ENCODE data around the gene SLC39A12. TPM values are rescaled to one million over a fixed set of nuclear protein-coding genes. Genes with fewer than 3 reads are reported as not detected.

SLC39A12 gene
- total RNA-seq, 2 donors from 2014 or later: not detected

DNA sequence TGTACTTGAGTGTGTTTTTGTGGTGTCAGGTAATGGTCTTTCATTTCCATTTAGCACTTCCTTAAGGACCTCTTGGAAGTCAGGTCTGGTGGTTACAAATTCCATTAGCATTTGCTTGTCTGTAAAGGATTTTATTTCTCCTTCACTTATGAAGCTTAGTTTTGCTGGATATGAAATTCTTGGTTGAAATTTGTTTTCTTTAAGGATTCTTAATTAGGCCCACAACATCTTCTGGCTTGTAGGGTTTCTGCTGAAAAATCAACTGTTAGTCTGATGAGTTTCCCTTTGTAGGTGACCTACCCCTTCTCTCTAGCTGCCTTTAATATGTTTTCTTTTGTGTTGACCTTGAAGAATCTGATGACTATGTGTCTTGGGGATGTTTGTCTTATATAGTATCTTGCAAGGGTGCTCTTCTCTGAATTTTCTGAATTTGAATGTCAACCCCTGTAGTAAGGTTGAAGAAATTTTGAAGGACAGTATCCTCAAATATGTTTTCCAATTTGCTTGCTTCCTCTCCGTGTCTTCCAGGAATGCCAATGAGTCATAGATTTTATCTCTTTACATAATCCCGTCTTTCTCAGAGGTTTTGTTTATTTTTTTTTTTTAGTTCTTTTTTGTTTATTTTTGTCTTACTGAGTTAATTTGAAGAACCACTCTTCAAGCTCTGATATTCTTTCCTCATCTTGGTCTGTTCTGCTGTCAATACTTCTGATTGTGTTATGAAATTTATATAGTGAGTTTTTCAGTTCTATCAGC is 70.2 kb downstream of the SLC39A12 start:
- WGBS, 2 donors: 0 to 27% methylated on average over 2 of the region's 2 CpGs
- intact Hi-C loops (cut with DNase I): no loop called here
- no peaks in the 10 kb centered on the region for H3K36me3 ChIP-seq (replicated peaks in 1 of 2; ENCODE audit: insufficient read depth in 1 of 2, low read depth in 2 of 2)
- H3K27ac ChIP-seq: no peak overlapping the region
- no peak overlapping the region for H3K4me3 ChIP-seq
- DNase-seq: no peak
- H3K4me1 ChIP-seq: no peaks in the 10 kb centered on the region
- H3K27me3 ChIP-seq: no peaks in the 10 kb centered on the region
- H3K9me3 ChIP-seq: no peaks in the 10 kb centered on the region
- TF ChIP-seq CTCF (IDR thresholded peaks at IDR 0.05): no peak
- no peak for TF ChIP-seq POLR2A (IDR thresholded peaks at IDR 0.05)
- ATAC-seq: no peak

DNA sequence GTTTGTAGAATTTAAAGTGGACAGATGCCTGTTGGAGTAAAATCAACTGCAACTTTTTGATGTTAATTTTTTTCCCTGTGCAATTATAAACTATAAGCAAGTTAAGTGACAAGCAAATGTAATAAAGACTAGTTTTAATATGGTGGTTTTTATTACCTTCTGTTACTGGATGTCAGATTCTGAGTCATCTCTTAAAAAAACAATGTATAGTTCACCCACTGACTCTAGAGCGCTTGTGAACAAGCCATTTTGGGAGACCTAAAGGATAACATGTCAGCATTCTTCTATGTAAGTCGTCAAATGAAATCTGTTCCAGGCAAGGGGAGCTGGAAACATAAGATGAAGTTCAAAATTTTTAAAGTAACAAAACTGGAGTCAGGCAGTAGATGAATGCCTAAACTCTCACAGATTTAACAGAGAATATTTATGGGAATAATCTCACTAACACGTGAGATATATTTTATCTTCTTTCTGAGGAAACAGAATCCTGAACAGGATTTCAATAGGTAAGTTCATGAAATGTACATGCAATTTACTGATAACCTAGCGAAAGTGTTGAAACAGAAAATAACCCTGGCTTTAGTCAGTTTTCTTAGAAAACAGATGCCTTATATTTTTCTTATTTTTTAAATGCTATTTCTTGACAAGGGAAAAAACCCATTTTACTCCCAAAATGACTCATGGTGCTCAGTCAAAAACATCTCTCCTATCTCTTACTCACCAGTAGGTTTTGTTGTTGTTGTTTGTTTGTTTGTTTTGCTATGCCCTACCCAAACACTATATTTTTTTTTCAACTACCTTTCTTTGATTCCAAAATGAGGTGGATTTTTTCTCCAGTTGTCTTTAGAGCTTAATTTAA is 91.7 kb downstream of the SLC39A12 start:
- H3K27ac ChIP-seq: no peak overlapping the region
- DNase-seq (no peak), ATAC-seq (no peak)
- 65 to 73% methylated on average over 4 of the region's 4 CpGs for WGBS, 2 donors
- no peak overlapping the region for H3K4me3 ChIP-seq
- H3K4me1 ChIP-seq: no peaks in the 10 kb centered on the region
- no peaks in the 10 kb centered on the region for H3K9me3 ChIP-seq
- H3K27me3 ChIP-seq: no peaks in the 10 kb centered on the region
- intact Hi-C loops (cut with DNase I): no loop called here
- TF ChIP-seq CTCF (IDR thresholded peaks at IDR 0.05): no peak
- TF ChIP-seq POLR2A (IDR thresholded peaks at IDR 0.05): no peak
- no peaks in the 10 kb centered on the region for H3K36me3 ChIP-seq (replicated peaks in 1 of 2; ENCODE audit: insufficient read depth in 1 of 2, low read depth in 2 of 2)

- Histone ChIP-seq H3K4me3 (no peak overlapping the region), H3K4me1 (no peaks in the 10 kb centered on the region), H3K27ac (no peak overlapping the region), H3K27me3 (no peaks in the 10 kb centered on the region), H3K36me3 (replicated peaks in 1 of 2; ENCODE audit: insufficient read depth in 1 of 2, low read depth in 2 of 2) (no peaks in the 10 kb centered on the region), H3K9me3 (no peaks in the 10 kb centered on the region)
- intact Hi-C loops (cut with DNase I): no loop called here
- WGBS, 2 donors: 55 to 63% methylated on average over 8 of the region's 8 CpGs
- no peak for TF ChIP-seq POLR2A (IDR thresholded peaks at IDR 0.05)
- no peak for TF ChIP-seq CTCF (IDR thresholded peaks at IDR 0.05)
- ATAC-seq (no peak), DNase-seq (no peak)
These were observed 93.4 kb downstream of the SLC39A12 start for GRCh38 chr10:18044976-18045720.

DNA sequence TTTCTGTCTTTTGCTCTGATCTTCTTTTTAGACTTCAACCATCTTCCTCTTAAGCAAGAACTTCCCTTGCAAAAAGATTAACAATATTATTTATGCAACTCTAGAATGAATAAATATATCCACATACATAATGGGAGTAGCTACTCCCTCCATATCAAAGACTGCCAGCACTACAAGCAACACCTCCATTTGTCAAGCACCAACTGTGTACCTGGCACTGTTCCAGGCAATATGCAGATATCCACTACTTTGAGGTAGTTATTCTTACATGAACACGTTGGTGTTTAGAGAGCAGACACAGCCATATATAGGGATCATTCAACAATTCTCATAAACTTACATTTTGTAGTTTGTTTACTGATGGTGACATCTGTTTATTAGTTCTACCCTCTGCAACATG is 104.9 kb downstream of the SLC39A12 start:
- no peaks in the 10 kb centered on the region for H3K27me3 ChIP-seq
- DNase-seq (no peak), ATAC-seq (no peak)
- H3K4me1 ChIP-seq: no peaks in the 10 kb centered on the region
- no peaks in the 10 kb centered on the region for H3K36me3 ChIP-seq (replicated peaks in 1 of 2; ENCODE audit: insufficient read depth in 1 of 2, low read depth in 2 of 2)
- no peak overlapping the region for H3K27ac ChIP-seq
- no peaks in the 10 kb centered on the region for H3K9me3 ChIP-seq
- no peak overlapping the region for H3K4me3 ChIP-seq
- TF ChIP-seq POLR2A (IDR thresholded peaks at IDR 0.05) (no peak), CTCF (IDR thresholded peaks at IDR 0.05) (no peak)
- WGBS, 2 donors: 23 to 29% methylated on average over 1 of the region's 1 CpG
- intact Hi-C loops (cut with DNase I): no loop called here

Measured in body of pancreas (tissue), 4 donors.